ENCODE data around the gene TNIK. TPM values are rescaled to one million over a fixed set of nuclear protein-coding genes. Genes with fewer than 3 reads are reported as not detected.

TNIK gene
- total RNA-seq, 2 donors from 2014 or later, result 32.2 to 43.2 TPM

DNA sequence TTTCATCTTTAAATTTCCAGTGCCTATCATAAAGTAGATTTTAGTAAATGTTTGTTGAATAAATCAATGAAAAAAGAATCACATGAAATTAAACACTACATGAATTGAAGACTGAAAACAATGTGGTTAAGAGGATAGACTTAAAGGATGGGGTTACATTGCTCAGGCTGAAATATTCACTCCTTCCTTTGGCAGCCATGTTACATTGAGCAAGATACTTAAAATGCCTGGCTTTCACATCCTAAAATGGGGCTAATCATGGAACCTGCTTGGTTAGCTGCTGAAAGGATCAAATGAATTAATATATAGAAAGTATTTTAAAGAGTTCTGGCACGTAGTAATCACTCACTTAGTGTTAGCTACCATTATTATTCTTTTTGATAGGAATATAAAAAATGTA, 236.8 kb downstream of the TNIK start:
- H3K27ac Mint-ChIP-seq, result no peak overlapping the region
- H3K27me3 Mint-ChIP-seq (ENCODE audit: low read depth), result no peaks in the 10 kb centered on the region
- peaks cover 1 to 3% of the 10 kb centered on the region in 2 donors for H3K9me3 Mint-ChIP-seq
- peaks cover 53% of the 10 kb centered on the region for H3K4me1 Mint-ChIP-seq (ENCODE audit: low read depth)
- no peak for DNase-seq
- no peak overlapping the region for H3K4me3 Mint-ChIP-seq
- ATAC-seq (replicated peaks in 1 of 2), result no peak
- H3K36me3 Mint-ChIP-seq (ENCODE audit: insufficient read depth in 2 of 2), result peaks cover 6 to 19% of the 10 kb centered on the region in 2 donors

DNA sequence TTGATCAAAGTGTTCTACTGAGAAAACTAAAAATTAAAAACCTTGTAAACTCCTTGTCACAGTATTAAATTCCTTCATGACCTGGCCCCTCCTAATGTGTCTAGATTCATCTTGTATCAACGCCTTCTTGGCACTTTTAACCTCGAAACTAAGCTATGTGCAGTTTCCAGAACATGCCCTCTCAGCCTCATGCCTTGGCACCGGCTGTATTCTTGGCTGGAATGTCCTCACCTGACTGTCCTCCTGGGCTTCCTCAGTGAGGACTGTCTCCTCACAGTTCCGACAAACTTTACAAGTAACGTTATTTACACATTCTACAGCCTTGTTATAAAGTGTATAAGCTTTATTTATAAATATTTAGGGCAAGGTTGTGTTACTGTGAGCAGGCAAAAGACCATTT, 237.2 kb downstream of the TNIK start:
- Mint-ChIP-seq H3K4me3 (no peak overlapping the region), H3K27me3 (ENCODE audit: low read depth) (no peaks in the 10 kb centered on the region), H3K27ac (no peak overlapping the region), H3K36me3 (ENCODE audit: insufficient read depth in 2 of 2) (peaks cover 6 to 19% of the 10 kb centered on the region in 2 donors), H3K4me1 (ENCODE audit: low read depth) (peaks cover 49% of the 10 kb centered on the region), H3K9me3 (peaks cover 1 to 3% of the 10 kb centered on the region in 2 donors)
- no peak for DNase-seq
- ATAC-seq (replicated peaks in 1 of 2), result no peak

DNA sequence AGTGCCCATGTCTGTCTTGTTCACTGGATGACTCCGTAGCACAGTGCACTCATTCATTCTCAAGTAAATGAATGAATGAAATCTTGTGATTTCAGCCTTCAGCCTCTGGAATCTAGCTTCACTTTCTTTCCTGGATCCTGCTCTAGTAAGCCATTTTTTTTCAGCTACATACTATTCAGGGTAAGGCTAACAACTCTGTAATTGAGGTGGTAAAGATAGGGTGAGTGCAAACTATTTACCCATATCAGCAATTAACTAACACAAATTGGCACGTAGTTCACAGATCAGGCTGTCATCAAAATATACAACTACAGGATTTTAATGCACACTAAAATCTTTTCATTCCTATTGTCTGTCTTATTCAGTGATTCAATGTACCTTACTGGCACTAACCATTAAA, 238.6 kb downstream of the TNIK start:
- no peak for ATAC-seq (replicated peaks in 1 of 2)
- Mint-ChIP-seq H3K36me3 (ENCODE audit: insufficient read depth in 2 of 2) (peaks cover 6 to 14% of the 10 kb centered on the region in 2 donors), H3K27me3 (ENCODE audit: low read depth) (no peaks in the 10 kb centered on the region), H3K9me3 (peaks cover 3 to 4% of the 10 kb centered on the region in 2 donors), H3K27ac (no peak overlapping the region), H3K4me3 (no peak overlapping the region), H3K4me1 (ENCODE audit: low read depth) (peaks cover 50% of the 10 kb centered on the region)
- no peak for DNase-seq

DNA sequence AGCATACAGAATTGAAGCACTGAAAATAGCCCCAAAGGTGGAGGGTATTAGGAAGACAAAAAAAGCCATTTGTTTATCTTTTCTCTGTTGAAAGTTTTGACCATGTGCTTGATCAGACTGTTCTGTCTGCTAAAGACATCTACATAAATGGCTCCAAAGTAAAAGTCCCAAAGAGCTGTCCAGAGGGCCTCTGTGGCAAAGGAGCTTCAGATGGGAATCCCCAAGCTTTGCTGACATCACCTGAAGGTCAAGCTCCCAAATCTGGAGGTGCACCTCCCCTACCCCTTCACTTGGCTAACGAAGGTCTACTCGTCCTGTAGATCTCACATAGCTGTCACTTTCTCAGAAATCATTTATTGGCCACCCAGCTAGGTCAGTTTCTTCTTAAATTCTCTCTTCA, 239.1 kb downstream of the TNIK start:
- DNase-seq (no peak), ATAC-seq (replicated peaks in 1 of 2) (no peak)
- Mint-ChIP-seq H3K27me3 (ENCODE audit: low read depth) (no peaks in the 10 kb centered on the region), H3K9me3 (peaks cover 2 to 3% of the 10 kb centered on the region in 2 donors), H3K4me3 (no peak overlapping the region), H3K4me1 (ENCODE audit: low read depth) (peaks cover 50% of the 10 kb centered on the region), H3K27ac (no peak overlapping the region), H3K36me3 (ENCODE audit: insufficient read depth in 2 of 2) (peaks cover 3 to 11% of the 10 kb centered on the region in 2 donors)

DNA sequence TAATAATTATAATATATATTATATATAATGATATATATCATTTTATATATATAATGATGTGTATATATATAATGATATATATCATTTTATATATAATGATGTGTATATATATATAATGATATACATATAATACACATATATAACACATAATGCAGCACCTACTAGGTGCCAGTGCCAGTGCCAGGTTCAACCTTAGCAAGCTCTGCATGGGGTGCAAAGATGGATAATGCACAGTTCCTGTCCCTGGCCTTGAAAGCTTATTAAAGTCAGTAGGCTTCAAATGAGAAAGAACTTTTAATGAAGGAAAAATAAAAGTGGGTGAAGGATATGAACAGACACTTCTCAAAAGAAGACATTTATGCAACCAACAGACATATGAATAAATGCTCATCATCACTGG, 240.9 kb downstream of the TNIK start:
- Mint-ChIP-seq H3K36me3 (ENCODE audit: insufficient read depth in 2 of 2) (peaks cover 0 to under 1% of the 10 kb centered on the region in 2 donors), H3K4me1 (ENCODE audit: low read depth) (peaks cover 32% of the 10 kb centered on the region), H3K9me3 (peaks cover 0 to 3% of the 10 kb centered on the region in 2 donors), H3K27ac (no peak overlapping the region), H3K27me3 (ENCODE audit: low read depth) (no peaks in the 10 kb centered on the region), H3K4me3 (no peak overlapping the region)
- ATAC-seq (replicated peaks in 1 of 2), result peak in 1 of 2 donors; percentile 74
- DNase-seq, result no peak

DNA sequence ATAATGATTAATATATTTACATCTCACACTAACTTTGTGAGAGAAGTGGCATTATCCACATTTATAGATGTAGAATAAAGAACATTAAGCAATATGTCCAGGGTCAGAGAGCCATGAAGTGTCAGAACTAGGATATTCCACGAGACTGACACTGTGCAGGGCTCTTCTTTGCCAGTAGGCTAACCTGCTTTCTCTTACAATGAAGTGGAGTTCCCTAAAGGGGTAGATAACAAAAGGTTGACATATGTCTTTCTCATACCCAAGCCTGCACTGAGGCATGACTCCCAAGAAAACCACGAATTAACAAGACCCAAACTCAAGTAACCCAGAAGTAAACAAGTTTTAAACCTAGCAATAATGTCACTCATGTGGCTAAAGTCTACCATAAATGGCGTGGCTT, 242.1 kb downstream of the TNIK start:
- H3K4me3 Mint-ChIP-seq, result no peak overlapping the region
- DNase-seq (no peak), ATAC-seq (replicated peaks in 1 of 2) (peak; percentile 41 to 79)
- H3K36me3 Mint-ChIP-seq (ENCODE audit: insufficient read depth in 2 of 2), result no peaks in the 10 kb centered on the region
- peaks cover 26% of the 10 kb centered on the region for H3K4me1 Mint-ChIP-seq (ENCODE audit: low read depth)
- H3K27me3 Mint-ChIP-seq (ENCODE audit: low read depth), result no peaks in the 10 kb centered on the region
- H3K9me3 Mint-ChIP-seq, result peaks cover 0 to 3% of the 10 kb centered on the region in 2 donors
- H3K27ac Mint-ChIP-seq, result no peak overlapping the region

DNA sequence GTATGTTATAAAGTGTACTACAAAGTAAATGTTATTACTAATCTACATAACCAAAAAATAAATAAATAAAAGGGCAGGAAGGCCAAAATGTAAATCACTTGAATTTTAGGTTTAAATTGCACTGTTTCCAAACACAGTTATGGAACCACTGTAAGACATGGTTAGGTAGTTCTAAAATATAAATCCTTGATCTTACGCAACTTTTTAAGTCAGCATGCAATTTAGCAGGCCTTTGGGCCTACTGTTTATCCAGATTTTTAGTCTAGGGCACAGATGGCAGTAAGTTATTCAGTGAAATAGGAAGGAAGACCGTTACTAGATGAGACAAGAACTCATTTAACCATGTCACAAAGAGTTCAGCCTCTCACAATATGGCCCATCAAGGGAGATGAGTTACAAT, 246.3 kb downstream of the TNIK start:
- H3K27me3 Mint-ChIP-seq (ENCODE audit: low read depth), result no peaks in the 10 kb centered on the region
- peaks cover 0 to 3% of the 10 kb centered on the region in 2 donors for H3K9me3 Mint-ChIP-seq
- no peak overlapping the region for H3K4me3 Mint-ChIP-seq
- peaks cover 0 to 11% of the 10 kb centered on the region in 2 donors for H3K36me3 Mint-ChIP-seq (ENCODE audit: insufficient read depth in 2 of 2)
- ATAC-seq (replicated peaks in 1 of 2) (no peak), DNase-seq (no peak)
- peaks cover 8% of the 10 kb centered on the region for H3K4me1 Mint-ChIP-seq (ENCODE audit: low read depth)
- H3K27ac Mint-ChIP-seq, result no peak overlapping the region

DNA sequence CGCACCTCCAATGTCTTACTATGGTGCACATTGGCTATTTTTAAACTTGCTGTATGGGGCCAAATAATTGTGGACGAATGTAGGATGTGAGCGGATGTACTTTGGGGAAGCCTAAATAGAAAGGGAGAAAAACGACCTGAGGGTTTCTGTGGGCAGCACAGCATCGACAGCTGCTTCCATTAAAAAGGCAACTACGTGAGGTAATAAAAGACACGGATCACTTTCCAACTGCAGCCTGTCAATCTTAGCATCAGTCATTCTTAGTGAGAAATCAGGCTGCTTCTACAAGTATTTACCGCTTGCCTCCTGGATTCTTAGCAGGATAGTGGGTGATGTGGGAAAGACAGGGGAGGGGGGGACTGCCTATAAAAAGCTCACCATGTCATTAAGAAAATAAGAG, 247.0 kb downstream of the TNIK start:
- ATAC-seq (replicated peaks in 1 of 2) (no peak), DNase-seq (no peak)
- Mint-ChIP-seq H3K4me3 (no peak overlapping the region), H3K9me3 (peaks cover 0 to 3% of the 10 kb centered on the region in 2 donors), H3K4me1 (ENCODE audit: low read depth) (peaks cover 8% of the 10 kb centered on the region), H3K27me3 (ENCODE audit: low read depth) (no peaks in the 10 kb centered on the region), H3K36me3 (ENCODE audit: insufficient read depth in 2 of 2) (peaks cover 0 to 11% of the 10 kb centered on the region in 2 donors), H3K27ac (no peak overlapping the region)

DNA sequence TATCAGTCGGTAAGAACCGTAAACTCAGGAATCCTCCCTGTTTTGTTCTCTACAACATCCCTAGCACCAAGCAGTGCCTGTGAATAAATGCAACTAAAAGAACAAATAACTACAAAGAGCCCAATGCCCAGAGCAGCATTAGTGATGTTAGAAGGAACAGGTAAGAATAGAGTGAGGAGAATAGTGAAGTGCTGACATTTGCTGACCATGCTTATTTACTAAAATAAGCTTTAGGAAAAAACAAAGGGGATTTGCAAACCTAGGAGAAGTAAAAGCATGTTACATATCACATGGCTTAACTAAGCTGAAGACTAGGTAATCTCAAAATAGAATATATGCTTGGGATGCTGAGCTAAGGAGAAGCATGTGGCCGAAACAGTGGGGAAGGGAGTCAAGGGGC, 247.6 kb downstream of the TNIK start:
- Mint-ChIP-seq H3K27me3 (ENCODE audit: low read depth) (no peaks in the 10 kb centered on the region), H3K36me3 (ENCODE audit: insufficient read depth in 2 of 2) (peaks cover 0 to 11% of the 10 kb centered on the region in 2 donors), H3K4me1 (ENCODE audit: low read depth) (peaks cover 6% of the 10 kb centered on the region), H3K27ac (no peak overlapping the region), H3K9me3 (peaks cover 0 to 2% of the 10 kb centered on the region in 2 donors), H3K4me3 (no peak overlapping the region)
- DNase-seq (no peak), ATAC-seq (replicated peaks in 1 of 2) (no peak)

DNA sequence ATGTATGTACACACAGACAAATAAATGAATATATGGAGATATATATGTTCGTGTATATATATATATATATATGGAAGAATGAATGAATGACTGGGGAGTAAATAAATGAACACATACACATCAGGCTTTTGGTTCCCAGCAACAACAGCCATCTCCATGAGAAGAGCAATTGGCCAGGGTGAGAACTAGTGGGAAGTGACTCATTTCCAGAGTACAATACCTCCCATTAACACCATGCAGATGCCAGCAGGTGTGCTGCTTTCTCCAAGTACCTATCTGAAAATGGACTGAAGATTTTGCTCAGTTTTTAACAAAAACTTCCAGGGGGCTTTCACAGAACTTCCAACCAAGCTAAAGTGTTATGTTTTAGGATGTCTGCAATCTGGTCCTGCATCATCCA, 253.9 kb downstream of the TNIK start:
- Mint-ChIP-seq H3K27ac (no peak overlapping the region), H3K9me3 (no peaks in the 10 kb centered on the region), H3K4me1 (ENCODE audit: low read depth) (peaks cover 9% of the 10 kb centered on the region), H3K27me3 (ENCODE audit: low read depth) (no peaks in the 10 kb centered on the region), H3K36me3 (ENCODE audit: insufficient read depth in 2 of 2) (peaks cover 0 to 15% of the 10 kb centered on the region in 2 donors), H3K4me3 (no peak overlapping the region)
- ATAC-seq (replicated peaks in 1 of 2), result no peak
- no peak for DNase-seq

DNA sequence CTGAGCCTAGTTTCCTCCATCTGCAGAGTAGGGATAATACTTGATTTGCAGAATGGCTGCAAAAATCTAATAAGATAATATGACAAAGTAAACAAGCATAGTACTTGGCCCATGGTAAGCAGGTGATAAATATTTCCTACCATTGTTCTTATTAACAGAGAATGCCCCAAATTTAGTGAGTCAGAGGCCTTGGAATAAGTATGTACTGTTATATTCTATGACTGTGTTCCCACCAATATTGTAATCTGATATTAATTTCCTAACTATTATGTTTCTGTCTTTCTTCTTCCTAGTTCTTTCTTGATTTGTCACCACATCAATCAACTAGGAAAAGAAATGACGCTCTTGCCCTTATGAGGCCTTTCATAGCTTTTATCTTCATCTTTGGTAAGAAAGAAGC, 255.3 kb downstream of the TNIK start:
- H3K27me3 Mint-ChIP-seq (ENCODE audit: low read depth), result no peaks in the 10 kb centered on the region
- no peaks in the 10 kb centered on the region for H3K9me3 Mint-ChIP-seq
- no peak overlapping the region for H3K4me3 Mint-ChIP-seq
- H3K36me3 Mint-ChIP-seq (ENCODE audit: insufficient read depth in 2 of 2), result peaks cover 0 to 6% of the 10 kb centered on the region in 2 donors
- DNase-seq, result no peak
- ATAC-seq (replicated peaks in 1 of 2), result no peak
- H3K27ac Mint-ChIP-seq, result no peak overlapping the region
- H3K4me1 Mint-ChIP-seq (ENCODE audit: low read depth), result peaks cover 9% of the 10 kb centered on the region

DNA sequence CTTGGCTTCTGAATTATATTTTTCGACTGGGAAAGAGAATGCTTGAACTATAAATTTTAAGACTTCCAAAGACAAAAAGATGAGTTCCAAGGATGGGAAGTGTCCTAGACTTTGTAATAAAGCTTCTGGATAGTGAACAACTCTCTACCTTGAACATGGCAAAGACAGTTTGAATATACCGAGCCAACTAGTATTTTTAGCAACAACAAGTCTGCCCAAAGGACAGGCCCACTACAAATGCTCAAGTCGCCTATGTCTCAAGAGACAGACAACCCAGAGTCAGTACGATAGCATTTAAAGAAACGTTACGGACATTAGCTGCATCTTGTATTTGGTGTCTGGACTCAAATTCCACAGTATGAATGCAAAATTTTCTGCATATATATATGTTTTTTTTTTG, 258.4 kb downstream of the TNIK start:
- Mint-ChIP-seq H3K27ac (no peak overlapping the region), H3K9me3 (peaks cover 3 to 5% of the 10 kb centered on the region in 2 donors)

DNA sequence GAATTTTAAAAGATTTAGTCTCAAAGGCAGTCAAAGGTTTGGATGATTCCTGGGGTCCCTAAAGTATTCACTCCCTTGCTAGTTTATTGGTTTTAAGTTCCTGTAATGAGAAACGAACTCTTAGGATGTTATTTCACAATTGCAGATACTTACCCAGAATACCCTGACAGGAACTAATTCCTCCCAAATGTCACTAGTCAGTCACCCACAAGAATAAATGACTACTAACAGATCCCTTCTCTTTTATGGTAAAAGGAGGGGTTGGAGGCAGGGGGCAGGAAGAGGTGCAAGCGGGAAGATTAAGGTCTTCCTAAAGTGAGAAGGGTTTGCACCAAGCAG, 259.5 kb downstream of the TNIK start:
- Mint-ChIP-seq H3K4me1 (ENCODE audit: low read depth) (peaks cover 14% of the 10 kb centered on the region), H3K4me3 (no peak overlapping the region), H3K27ac (no peak overlapping the region), H3K36me3 (ENCODE audit: insufficient read depth in 2 of 2) (peaks cover 2 to 9% of the 10 kb centered on the region in 2 donors), H3K27me3 (ENCODE audit: low read depth) (no peaks in the 10 kb centered on the region), H3K9me3 (peaks cover 5% of the 10 kb centered on the region in 2 donors)
- DNase-seq, result no peak
- ATAC-seq (replicated peaks in 1 of 2), result no peak

More for the DNA sequence above, 258.4 kb downstream of the TNIK start:
- Mint-ChIP-seq H3K36me3 (ENCODE audit: insufficient read depth in 2 of 2) (peaks cover 2 to 13% of the 10 kb centered on the region in 2 donors), H3K4me1 (ENCODE audit: low read depth) (peaks cover 19% of the 10 kb centered on the region), H3K27me3 (ENCODE audit: low read depth) (no peaks in the 10 kb centered on the region), H3K4me3 (no peak overlapping the region)
- DNase-seq (no peak), ATAC-seq (replicated peaks in 1 of 2) (no peak)

DNA sequence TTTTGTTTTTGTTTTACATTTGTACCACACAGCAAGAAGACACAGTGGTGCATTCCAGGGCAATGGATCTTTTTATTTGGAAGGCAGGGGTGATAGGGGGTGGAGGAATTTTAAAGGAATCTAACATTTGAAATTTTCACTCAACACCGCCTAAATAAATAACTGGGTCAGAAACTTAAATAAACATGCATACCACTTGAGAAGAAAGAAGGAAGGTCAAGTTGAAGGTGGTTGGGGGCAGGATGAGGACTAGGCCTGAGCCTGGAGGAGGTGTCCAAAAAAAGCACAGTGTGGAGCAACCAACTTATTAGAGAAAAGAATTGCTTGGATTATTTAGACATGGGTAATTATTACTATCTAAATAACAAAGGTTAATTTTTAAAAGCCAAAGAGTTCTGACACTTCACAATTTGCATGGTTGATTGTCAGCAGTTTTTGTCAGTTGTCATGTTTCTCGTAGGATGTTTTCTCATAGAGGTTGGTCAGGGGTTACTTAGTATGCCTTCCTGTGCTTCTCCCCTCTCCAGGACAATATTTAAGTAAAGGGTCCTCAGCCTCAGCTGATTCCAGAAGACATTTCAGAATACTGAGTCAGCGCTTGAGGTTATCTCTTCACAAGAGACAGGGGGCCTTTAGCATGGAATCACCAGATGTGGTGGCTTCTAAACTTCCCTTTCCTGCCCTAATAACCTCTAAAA, 260.0 kb downstream of the TNIK start:
- Mint-ChIP-seq H3K36me3 (ENCODE audit: insufficient read depth in 2 of 2) (peaks cover 2 to 9% of the 10 kb centered on the region in 2 donors), H3K4me1 (ENCODE audit: low read depth) (peaks cover 10% of the 10 kb centered on the region), H3K27ac (peak overlapping the region; percentile 72), H3K9me3 (peaks cover 5% of the 10 kb centered on the region in 2 donors), H3K27me3 (ENCODE audit: low read depth) (no peaks in the 10 kb centered on the region), H3K4me3 (no peak overlapping the region)
- DNase-seq, result no peak
- no peak for ATAC-seq (replicated peaks in 1 of 2)

Measured in activated T-cell treated with anti-CD3 and anti-CD28 coated beads, Interleukin-2, amount 50 U/mL, for 72 hours (primary cell).